Gastroesophageal sphincter (tissue), 4 donors: ENCODE results near the gene CRACR2B. TPM values are rescaled to one million over a fixed set of nuclear protein-coding genes. Genes with fewer than 3 reads are reported as not detected.

Experiments
- ATAC-seq: fragments of 150-250 bp; one replicate; pipeline ENCODE4 v1.9.1; 2016; ENCODE audit warnings: mild to moderate bottlenecking, moderate library complexity
- H3K27ac ChIP-seq, 4 donors: fragments of 200-600 bp; sonication (generic) in 3 of 4; 1 replicate in 3 of 4; 2 replicates in 1 of 4; pipeline ENCODE4 v1.5.1; 2016 to 2019
- H3K27me3 ChIP-seq: fragments of 200-600 bp; sonication (generic); one replicate; pipeline ENCODE4 v1.5.1; 2019
- H3K36me3 ChIP-seq, 2 donors: fragments of 200-600 bp; sonication (generic); one replicate each; pipeline ENCODE4 v1.5.1; 2019; ENCODE audit warnings: control low read depth in 1 of 2
- H3K4me1 ChIP-seq, 3 donors: fragments of 200-600 bp; sonication (generic); 1 replicate in 2 of 3; 2 replicates in 1 of 3; pipeline ENCODE4 v1.5.1; 2016 to 2019; ENCODE audit warnings: control low read depth in 2 of 3
- H3K4me3 ChIP-seq, 2 donors: fragments of 200-600 bp; sonication (generic); one replicate each; pipeline ENCODE4 v1.5.1; 2019; ENCODE audit warnings: mild to moderate bottlenecking in 1 of 2, moderate library complexity in 1 of 2
- H3K9me3 ChIP-seq, 3 donors: fragments of 200-600 bp; sonication (generic); one replicate each; pipeline ENCODE4 v1.5.1; 2017 to 2019; ENCODE audit warnings: control low read depth in 2 of 3
- CTCF ChIP-seq, 4 experiments: fragments of 200-600 bp in 2 of 4; fragments of 450-650 bp in 2 of 4; sonication (generic) in 1 of 4; IDR thresholded peaks; one replicate each; pipeline ENCODE4 v1.5.1; 2017 to 2019; ENCODE audit warnings: antibody characterized with exemption in 4 of 4, mild to moderate bottlenecking in 2 of 4, moderate library complexity in 2 of 4
- EP300 ChIP-seq: sonication (generic); formaldehyde crosslinking; IDR thresholded peaks from one replicate; pipeline ENCODE4 v1.6.1; 2017; ENCODE audit warnings: antibody characterized with exemption, mild to moderate bottlenecking
- POLR2A ChIP-seq, 2 donors: fragments of 450-650 bp; IDR thresholded peaks; one replicate each; pipeline ENCODE4 v1.6.1; 2017; ENCODE audit warnings: antibody characterized with exemption in 2 of 2, mild to moderate bottlenecking in 2 of 2, moderate library complexity in 1 of 2
- POLR2AphosphoS5 ChIP-seq: sonication (generic); formaldehyde crosslinking; IDR thresholded peaks from one replicate; pipeline ENCODE4 v1.6.1; 2017; ENCODE audit warnings: antibody characterized with exemption
- WGBS, 2 donors: methylation state at CpG; one replicate each; pipeline ENCODE4 v1.1.5; 2018; ENCODE audit warnings: low coverage in 1 of 2; 5-methylcytosine and 5-hydroxymethylcytosine counted together
- total RNA-seq, 4 donors: library from RNA; depleted of rRNA; stranded (reverse); fragments of >200 nt; gene quantifications; one replicate each; pipeline ENCODE4 v1.1.0, GENCODE V29; 2016

The CRACR2B gene
- total RNA-seq, 4 donors from 2014 or later = 4.1 to 10.3 (median 6.4) TPM

DNA sequence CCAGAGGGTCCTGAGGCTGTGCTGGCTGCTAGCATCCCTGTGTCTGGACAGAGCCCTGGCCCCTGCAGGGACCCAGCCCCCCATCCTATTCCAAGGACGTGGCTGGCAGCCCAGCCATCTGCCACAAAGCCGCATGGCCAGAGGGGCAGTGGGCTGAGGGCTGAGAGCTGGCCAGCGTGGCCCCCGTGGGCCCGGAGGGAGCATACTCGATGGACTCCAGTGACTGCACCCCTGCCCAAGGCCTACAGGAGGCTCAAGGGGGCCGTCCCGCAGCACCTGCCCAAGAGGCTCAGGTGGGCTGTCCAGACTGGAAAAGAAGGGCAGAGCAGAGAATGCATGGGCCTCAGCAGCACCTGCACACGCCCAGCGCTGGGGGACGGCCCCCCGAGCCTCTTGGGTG, 28.1 kb downstream of the CRACR2B start:
- 67 to 83% methylated on average over 1 of the region's 12 CpGs for WGBS, 2 donors
- TF ChIP-seq POLR2A (IDR thresholded peaks at IDR 0.05) = no peak
- no peak for TF ChIP-seq POLR2AphosphoS5
- no peak for TF ChIP-seq CTCF (IDR thresholded peaks at IDR 0.05)
- no peak for TF ChIP-seq EP300
- H3K36me3 ChIP-seq = peaks cover 0 to 39% of the 10 kb centered on the region in 2 donors
- peaks cover 0 to 85% (median 19%) of the 10 kb centered on the region in 3 donors for H3K4me1 ChIP-seq
- no peaks in the 10 kb centered on the region for H3K27me3 ChIP-seq
- H3K27ac ChIP-seq = no peak overlapping the region
- no peaks in the 10 kb centered on the region for H3K9me3 ChIP-seq
- no peak overlapping the region for H3K4me3 ChIP-seq
- ATAC-seq = no peak

DNA sequence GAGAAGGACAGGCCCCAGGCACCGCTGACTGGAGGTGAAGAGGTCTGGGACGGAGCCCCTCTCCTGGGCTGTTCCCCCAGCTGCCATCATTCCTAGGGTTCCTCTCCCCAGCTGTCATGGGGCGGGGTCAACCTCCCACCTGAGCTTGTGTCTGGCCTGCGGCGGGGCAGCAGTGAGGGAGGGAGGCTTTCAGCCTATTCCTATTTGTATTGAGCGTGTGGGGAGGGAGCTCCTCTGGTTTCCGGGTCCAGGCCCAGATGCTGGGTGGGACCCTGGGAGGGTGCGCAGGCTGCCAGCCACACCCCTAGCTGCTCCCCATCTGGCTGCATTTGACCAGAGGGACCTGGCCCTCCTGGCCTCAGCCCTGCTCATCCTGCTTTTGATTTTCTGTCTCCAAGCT, 28.7 kb downstream of the CRACR2B start:
- no peak overlapping the region for H3K27ac ChIP-seq
- no peaks in the 10 kb centered on the region for H3K27me3 ChIP-seq
- TF ChIP-seq CTCF (IDR thresholded peaks at IDR 0.05) = no peak
- TF ChIP-seq POLR2AphosphoS5 = no peak
- no peak for TF ChIP-seq EP300
- TF ChIP-seq POLR2A (IDR thresholded peaks at IDR 0.05) = no peak
- no peak for ATAC-seq
- WGBS, 2 donors = 67 to 83% methylated on average over 1 of the region's 8 CpGs
- no peaks in the 10 kb centered on the region for H3K9me3 ChIP-seq
- peaks cover 0 to 85% (median 17%) of the 10 kb centered on the region in 3 donors for H3K4me1 ChIP-seq
- H3K4me3 ChIP-seq = no peak overlapping the region
- H3K36me3 ChIP-seq = peaks cover 0 to 39% of the 10 kb centered on the region in 2 donors

DNA sequence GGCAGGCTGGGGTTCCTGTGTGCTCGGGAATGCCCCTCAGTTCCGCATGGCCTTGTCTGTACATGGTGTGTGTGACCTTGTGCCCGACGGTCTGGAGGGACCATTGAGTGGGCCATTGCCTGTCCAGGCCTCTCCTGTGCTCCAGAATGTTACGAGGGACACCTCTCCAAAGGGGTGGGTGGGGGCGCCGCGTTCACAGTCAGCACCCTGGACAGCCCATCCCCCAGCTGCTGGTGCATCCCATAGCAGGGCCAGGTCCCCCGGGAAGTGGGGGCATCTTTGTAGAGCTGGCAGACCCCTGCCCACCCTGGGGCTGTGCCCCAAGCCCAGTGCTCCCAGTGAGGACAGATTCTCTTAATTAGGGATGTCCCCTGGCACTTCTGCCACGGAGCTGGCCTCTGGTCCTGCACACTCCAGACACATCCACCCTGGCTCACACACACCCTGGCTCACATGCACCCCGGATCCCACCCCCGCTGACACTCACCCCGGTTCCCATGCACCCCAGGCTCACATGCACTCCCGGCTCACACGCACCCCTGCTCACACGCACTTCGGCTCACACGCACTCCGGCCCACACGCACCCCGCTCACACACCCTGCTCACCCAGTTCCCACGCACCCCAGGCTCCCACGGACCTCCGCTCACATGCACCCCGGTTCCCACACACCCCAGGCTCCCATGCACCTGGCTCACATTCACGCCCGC, 30.5 kb downstream of the CRACR2B start:
- H3K27me3 ChIP-seq = no peaks in the 10 kb centered on the region
- H3K36me3 ChIP-seq = peaks cover 0 to 40% of the 10 kb centered on the region in 2 donors
- peaks cover 0 to 79% (median 19%) of the 10 kb centered on the region in 3 donors for H3K4me1 ChIP-seq
- TF ChIP-seq CTCF (IDR thresholded peaks at IDR 0.05) (no peak), POLR2AphosphoS5 (no peak), POLR2A (IDR thresholded peaks at IDR 0.05) (no peak), EP300 (no peak)
- ATAC-seq = no peak
- H3K4me3 ChIP-seq = no peak overlapping the region
- no peak overlapping the region for H3K27ac ChIP-seq
- 71 to 88% methylated on average over 12 to 15 of the region's 27 CpGs for WGBS, 2 donors
- no peaks in the 10 kb centered on the region for H3K9me3 ChIP-seq

DNA sequence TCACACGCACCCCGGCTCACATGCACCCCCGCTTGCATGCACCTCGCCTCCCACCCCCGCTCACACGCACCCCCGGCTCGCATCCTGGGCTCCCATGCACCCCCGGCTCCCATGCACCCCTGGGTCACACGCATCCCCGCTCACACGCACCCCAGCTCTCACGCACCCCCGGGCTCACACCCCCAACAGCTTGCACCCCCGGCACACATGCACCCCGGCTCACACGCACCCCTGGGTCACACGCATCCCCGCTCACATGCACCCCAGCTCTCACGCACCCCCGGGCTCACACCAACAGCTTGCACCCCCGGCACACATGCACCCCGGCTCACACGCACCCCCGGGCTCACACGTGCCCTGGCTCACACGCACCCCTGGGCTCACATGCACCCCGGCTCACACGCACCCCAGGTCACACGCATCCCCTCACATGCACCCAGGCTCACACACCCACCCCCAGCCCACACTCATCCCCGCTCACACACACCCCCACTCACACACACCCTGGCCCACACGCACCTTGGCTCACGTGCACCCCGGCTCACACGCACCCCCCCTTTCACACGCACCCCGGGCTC, 31.1 kb downstream of the CRACR2B start:
- H3K4me1 ChIP-seq = peaks cover 0 to 73% (median 19%) of the 10 kb centered on the region in 3 donors

More for the DNA sequence above, 31.1 kb downstream of the CRACR2B start:
- Histone ChIP-seq H3K36me3 (peaks cover 0 to 44% of the 10 kb centered on the region in 2 donors), H3K27me3 (no peaks in the 10 kb centered on the region), H3K4me3 (no peak overlapping the region), H3K9me3 (no peaks in the 10 kb centered on the region), H3K27ac (no peak overlapping the region)
- no peak for ATAC-seq
- no peak for TF ChIP-seq POLR2AphosphoS5
- no peak for TF ChIP-seq EP300
- TF ChIP-seq CTCF (IDR thresholded peaks at IDR 0.05) = no peak
- no peak for TF ChIP-seq POLR2A (IDR thresholded peaks at IDR 0.05)
- 74% methylated on average over 5 of the region's 37 CpGs; no CpG with 5 or more reads in 1 of the 2 donors for WGBS, 2 donors
